Breast epithelium (tissue), 3 donors: ENCODE results near the gene DPM2.

ENCODE experiments used
- POLR2A ChIP-seq: fragments of 450-650 bp; IDR thresholded peaks from one replicate; pipeline ENCODE4 v1.6.1; 2016; ENCODE audit warnings: antibody characterized with exemption, mild to moderate bottlenecking, moderate library complexity
- POLR2AphosphoS5 ChIP-seq, 3 donors: sonication (generic); formaldehyde crosslinking; IDR thresholded peaks; one replicate each; pipeline ENCODE4 v1.6.1; 2017; ENCODE audit warnings: antibody characterized with exemption in 3 of 3
- TF ChIP-seq, protein P1 (sequence below), 3 donors: fragments of 450-650 bp; IDR thresholded peaks; one replicate each; pipeline ENCODE4 v1.5.1; 2016 to 2017; ENCODE audit warnings: antibody characterized with exemption in 3 of 3, mild to moderate bottlenecking in 3 of 3, moderate library complexity in 3 of 3

DNA sequence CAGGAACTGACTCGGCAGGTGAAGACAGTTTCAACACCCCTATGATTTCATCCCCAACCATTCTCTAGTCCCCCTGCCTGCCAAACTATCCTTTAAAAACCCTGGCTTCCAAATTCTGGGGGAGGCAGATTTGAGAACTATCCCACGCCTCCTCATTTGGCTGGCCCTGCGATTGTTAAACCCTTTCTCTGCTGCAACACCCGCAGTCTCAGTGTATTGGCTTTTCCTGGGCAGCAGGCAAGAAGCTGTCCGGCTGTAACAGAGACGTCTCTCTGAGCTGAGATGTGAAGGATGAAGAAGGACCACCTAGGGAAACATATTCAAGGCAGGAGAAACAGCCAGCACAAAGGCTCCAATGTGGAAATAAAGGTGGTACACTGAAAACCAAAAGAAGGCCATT, 44.8 kb downstream of the DPM2 start:
- TF ChIP-seq, protein P1, sequence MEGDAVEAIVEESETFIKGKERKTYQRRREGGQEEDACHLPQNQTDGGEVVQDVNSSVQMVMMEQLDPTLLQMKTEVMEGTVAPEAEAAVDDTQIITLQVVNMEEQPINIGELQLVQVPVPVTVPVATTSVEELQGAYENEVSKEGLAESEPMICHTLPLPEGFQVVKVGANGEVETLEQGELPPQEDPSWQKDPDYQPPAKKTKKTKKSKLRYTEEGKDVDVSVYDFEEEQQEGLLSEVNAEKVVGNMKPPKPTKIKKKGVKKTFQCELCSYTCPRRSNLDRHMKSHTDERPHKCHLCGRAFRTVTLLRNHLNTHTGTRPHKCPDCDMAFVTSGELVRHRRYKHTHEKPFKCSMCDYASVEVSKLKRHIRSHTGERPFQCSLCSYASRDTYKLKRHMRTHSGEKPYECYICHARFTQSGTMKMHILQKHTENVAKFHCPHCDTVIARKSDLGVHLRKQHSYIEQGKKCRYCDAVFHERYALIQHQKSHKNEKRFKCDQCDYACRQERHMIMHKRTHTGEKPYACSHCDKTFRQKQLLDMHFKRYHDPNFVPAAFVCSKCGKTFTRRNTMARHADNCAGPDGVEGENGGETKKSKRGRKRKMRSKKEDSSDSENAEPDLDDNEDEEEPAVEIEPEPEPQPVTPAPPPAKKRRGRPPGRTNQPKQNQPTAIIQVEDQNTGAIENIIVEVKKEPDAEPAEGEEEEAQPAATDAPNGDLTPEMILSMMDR (IDR thresholded peaks at IDR 0.05): no peak
- TF ChIP-seq POLR2AphosphoS5 (IDR thresholded peaks at IDR 0.05): no peak
- TF ChIP-seq POLR2A: no peak
